HG02678 (cell line): ENCODE results near the gene DPH7.
"Not testable (repeated sequence)": the region's sequence is repeated elsewhere in the genome, so short reads cannot be mapped to it uniquely, and the experiment has no call there.

ENCODE experiments used
- ATAC-seq: cut with Tn5 transposase; IDR thresholded peaks from one replicate; pipeline ENCODE4 v1.9.1; 2021; ENCODE audit warnings: mild to moderate bottlenecking, moderate library complexity; ENCODE audit not compliant: unreplicated experiment

The DPH7 gene

DNA sequence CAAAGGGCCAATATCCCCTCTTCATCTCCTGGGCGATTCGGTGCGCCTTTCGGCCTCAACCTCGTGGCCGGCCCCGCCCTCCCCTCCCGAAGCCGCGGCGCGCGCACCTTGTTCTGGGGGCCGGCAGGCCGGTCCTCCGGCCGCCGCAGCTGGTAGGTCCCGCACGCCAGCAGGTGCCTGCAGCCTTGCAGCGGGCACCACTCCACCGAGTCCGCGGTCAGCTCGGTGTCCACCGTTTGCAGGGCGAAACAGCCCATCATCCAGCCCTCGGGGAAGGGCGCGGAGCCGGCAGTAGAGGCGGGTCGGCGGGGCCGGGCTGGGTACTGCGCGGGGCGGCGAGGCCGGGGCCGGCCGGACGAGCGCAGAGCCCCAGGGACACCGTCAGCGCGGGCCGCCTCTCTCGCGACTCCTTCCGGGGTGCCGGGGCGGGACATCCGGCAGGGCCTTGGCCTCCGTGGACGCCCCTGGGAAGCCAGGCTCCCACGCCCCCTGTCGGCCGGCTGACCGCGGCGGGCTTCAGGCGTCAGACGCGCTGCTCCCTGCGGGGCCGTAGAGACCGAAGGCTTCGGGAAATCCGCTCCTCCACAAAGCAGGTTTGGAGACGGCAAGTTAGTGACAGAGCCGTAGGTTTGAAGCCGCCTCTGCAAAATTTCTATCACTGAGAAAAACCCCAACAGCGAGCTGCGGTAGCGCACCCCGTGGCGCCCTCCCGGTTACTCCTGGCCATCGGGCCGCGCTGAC lies at the start of gene DPH7:
DPH7 (minus strand) TSS at position 408 of the 741 bp plus-strand sequence; CDS start at position 260, 148 bp downstream.
- peak; percentile 91 for ATAC-seq

DNA sequence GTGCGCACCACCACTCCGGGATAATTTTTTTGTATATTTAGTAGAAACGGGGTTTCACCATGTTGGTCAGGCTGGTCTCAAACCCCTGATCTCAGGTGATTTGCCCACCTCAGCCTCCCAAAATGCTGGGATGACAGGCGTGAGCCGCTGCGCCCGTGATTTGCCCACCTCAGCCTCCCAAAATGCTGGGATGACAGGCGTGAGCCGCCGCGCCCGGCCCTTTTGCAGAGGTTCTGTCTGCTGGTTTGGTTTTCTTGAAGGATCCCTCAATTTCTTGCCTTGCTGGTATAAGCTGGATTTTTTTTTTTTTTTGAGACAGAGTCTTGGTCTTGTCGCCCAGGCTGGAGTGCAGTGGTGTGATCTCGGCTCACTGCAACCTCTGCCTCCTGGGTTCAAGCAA lies 48.7 kb upstream of the DPH7 start:
- not testable (repeated sequence) for ATAC-seq

- no peak for ATAC-seq
Measured at GRCh38 chr9:137626464-137626863, 47.7 kb upstream of the DPH7 start.

DNA sequence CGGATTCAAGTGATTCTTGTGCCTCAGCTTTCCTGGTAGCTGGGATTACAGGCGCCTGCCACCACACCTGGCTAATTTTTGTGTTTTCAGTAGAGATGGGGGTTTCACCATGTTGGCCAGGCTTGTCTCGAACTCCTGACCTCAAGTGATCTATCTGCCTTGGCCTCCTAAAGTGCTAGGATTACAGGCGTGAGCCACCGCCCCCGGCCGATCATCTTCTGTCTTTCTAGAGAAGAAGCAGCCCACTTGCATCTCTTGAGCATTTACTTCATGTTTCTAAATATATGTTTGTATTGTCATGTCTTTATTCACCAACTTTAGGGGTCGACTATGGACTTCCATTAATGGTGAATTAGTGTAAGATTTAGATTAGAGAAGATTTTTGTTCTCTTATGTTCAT lies 43.5 kb upstream of the DPH7 start:
- not testable (repeated sequence) for ATAC-seq

DNA sequence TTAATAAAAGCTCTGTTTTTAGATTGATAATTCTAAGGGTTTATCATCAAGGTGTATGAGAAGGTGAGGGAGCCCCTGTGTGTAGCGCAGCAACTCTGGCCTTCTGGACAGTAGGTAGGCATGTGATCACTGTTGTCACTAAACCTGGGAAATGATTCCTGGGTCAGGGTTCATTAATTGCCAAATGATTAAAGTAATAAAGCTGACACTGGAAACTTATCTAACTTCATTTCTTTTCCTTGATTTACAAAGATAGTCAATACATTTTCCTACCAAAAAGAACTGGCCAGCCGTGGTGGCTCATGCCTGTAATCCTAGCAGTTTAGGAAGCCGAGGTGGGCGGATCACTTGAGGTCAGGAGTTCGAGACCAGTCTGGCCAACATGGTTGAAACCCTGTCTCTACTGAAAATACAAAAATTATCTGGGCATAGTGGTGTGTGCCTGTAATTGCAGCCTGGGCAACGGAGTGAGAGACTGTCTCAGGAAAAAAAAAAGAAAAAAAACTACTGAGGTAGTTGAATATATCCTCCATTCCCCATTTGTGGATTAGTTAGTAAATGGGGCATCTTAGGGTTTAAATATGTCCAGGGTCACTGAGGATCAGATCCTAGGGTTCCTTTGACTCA lies 42.5 kb upstream of the DPH7 start:
- ATAC-seq, result no peak

GRCh38 chr9:137620581-137620980 lies 41.9 kb upstream of the DPH7 start:
- ATAC-seq, result no peak

DNA sequence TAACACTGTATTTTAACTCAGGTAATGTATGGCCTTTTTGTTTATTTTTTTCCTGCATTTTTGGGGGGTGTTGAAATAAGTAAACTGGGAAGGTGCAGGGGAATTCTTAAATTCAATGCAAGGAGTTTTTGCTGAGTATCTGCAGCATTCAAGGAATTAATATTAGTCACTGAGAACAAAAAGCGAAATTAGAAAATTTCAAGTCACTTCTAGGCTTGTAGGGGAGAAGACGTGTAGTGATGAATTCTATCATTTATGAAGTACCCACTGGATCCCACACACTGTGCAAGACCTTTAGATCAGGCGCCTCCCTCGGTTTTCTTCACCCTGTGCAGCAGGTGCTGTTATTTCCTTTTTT lies 41.3 kb upstream of the DPH7 start:
- no peak for ATAC-seq

- ATAC-seq, result peak; percentile 32
Measured at GRCh38 chr9:137619240-137620047, 40.7 kb upstream of the DPH7 start.

DNA sequence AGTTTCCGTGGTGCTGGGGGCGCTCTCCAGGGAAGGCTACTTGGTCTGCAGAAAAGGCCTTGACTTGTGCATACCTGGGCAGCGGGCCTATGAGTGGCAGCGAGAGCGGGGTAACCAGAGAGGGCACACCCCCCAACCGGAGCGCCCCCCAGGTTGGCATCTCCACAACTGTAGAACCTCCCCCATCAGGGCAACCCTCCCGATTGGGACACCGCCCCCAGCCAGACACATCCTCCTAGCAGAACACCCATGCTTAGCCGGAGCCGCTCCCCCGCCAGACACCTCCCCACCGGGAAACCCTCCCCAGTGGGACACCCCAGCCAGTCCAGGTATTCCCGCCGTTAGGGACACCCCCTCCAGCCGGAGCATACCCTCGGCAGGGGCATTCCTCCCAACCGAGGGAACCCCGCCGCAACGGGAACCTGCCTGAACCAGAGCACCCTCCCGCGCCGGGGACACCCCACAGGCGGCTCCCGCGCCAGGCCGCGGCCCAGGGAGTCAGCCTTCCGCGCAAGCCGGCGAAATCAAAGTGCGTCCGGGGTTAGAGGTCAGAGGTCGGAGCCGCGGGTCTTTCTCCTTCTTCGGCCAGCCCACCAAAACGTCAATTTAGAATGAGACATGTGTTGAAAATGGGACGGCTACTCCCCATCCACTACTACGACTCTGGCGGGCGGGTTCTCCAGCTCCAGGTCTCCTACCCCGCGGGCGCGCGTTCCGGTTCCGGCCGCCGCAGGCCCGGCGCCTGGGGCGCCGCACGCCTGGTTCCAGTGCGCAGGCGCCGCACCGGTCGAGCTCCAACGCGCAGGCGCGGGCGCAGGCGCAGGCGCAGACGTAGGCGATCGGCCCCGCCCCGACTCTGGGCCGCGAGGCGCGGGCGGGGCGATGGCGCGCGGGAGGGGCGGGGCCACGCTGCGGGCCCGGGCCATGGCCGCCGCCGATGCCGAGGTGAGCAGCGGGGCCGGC lies 39.7 kb upstream of the DPH7 start, which contains the start of gene EHMT1:
EHMT1 (plus strand) TSS at position 901 of the 963 bp plus-strand sequence; CDS start at position 925, 24 bp downstream.
- ATAC-seq, result peak; percentile 81

DNA sequence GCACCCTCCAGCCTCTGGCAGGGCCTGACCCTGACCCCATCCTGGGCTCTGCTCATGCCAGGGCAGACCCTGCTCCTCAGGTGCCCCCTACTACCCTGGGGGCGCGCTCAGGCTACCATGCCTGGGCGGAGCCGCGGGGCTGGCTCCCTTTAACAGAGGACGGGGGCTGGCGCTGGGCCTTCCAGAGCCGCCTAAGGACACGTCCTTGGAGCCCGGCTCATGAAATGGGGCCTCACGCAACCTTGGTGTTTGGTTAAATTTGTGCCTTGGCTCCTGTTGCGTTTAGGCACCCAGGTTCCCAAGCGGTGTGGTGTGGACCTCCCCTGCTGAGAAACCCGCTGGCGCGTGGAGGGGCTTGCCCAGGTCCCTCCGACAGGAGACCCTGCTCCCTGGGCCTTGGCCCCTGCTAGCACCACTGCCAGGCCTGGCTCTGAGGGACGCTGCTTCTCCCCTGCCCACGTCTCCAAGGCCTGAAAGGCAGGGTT lies 36.7 kb upstream of the DPH7 start:
- no peak for ATAC-seq

GRCh38 chr9:137614631-137615386 lies 36.1 kb upstream of the DPH7 start:
- no peak for ATAC-seq

DNA sequence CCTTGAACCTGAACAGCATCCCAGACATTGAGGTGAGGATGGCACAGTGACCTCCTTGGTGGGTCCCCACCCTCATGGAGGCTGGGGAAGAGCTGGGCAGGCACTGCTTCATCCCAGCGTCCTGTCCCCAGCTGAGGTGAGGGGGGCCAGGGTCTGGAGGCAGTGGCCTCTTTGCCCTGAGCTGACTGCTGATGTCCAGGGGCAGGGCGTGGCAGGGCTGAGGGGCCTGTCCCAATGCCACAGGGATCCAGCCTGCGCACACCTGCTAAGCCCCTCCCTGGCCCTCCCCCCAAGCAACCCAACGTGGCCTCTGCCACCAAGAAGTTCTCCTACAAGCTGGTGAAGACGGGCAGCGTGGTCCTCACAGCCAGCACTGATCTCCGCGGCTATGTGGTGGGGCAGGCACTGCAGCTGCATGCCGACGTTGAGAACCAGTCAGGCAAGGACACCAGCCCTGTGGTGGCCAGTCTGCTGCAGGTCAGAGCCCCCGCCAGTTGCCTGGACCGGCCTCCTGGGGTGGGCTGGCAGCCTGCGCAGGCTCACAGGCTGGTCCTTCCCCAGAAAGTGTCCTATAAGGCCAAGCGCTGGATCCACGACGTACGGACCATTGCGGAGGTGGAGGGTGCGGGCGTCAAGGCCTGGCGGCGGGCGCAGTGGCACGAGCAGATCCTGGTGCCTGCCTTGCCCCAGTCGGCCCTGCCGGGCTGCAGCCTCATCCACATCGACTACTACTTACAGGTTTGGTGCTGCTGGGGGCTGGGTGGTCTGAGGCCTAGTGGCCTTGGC lies 35.2 kb upstream of the DPH7 start:
- no peak for ATAC-seq

DNA sequence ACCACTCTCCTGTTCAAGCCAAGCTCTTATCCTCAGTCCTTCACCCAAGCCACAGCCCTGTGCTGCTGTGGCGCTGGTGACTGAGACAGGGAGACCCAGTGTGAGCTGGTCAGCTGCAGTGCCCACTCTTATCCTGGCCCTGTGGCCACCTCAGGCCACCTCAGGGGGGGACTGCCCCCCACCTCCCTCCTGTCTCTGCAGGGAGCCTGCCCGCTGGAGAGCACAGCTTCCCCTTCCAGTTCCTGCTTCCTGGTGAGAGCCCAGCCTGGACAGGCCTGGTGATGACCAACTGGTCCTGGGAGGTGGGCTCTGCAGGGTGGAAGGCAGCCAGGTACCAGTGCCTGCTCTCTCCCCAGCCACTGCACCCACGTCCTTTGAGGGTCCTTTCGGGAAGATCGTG lies 34.5 kb upstream of the DPH7 start:
- ATAC-seq, result no peak

- no peak for ATAC-seq
Measured at GRCh38 chr9:137612741-137613142, 34.0 kb upstream of the DPH7 start.

DNA sequence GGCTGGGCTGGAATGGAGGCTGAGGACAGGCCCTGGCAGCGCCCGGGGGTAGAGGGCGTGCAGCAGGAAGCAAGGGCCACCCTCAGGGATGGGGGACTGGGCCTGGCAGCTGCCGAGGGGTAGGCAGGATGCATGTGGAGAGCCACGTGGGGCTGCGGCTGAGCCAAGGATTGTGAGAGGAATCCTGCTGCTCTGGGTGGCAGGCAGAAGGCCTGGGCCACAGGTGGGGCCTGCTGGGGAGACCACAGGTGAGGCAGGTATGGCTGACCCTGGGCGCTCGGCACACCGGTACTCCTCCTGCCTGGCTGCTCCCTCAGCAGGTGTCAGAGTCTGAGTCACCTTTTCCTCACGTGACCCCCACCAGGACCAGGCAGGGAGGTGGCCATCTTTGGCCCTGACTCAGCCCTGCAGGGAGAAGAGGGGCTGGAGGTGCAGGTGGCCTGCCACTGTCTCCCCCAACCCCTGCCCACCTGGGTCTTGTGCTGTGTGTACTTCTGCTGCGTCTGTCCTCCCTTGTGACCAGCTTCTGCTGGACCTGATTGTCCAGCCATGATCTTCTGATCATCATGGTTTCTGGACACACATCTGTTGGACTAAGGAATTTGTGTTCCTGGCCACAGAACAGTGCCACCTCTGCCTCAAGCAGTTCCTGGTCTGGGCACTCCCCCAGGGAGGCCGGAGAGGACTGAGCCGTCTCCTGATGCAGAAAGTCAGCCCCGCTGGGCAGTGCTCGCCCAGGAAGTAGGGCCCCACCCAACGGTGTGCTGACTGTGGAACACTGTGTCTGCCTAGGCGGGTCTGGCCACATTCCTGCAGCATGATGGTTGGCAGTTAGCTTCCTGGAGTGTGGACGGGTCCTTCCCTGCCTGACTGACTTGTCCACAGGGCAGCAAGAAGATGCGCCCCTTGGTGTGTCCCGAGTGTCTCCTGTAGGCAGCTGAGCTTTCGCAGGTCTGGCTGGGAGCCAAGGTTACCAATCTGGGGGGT lies 33.2 kb upstream of the DPH7 start:
- no peak for ATAC-seq

DNA sequence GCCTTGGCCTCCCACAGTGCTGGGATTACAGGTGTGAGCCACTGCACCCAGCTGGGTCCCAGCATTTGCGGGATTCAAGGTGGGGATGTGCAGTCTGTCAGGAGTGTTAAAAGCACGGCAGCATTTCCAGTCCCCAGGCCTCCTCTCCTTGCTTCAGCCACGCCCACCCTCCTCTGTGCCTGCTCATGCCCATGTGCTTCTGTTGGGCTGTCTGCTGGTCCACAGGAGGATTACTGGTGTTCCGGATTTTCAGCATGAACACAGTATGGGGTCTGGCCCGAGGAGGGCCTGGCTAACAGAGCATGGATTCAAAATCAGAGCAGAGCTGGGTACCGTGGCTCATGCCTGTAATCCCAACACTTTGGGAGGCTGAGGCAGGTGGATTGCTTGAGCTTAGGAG lies 32.2 kb upstream of the DPH7 start:
- ATAC-seq, result no peak

DNA sequence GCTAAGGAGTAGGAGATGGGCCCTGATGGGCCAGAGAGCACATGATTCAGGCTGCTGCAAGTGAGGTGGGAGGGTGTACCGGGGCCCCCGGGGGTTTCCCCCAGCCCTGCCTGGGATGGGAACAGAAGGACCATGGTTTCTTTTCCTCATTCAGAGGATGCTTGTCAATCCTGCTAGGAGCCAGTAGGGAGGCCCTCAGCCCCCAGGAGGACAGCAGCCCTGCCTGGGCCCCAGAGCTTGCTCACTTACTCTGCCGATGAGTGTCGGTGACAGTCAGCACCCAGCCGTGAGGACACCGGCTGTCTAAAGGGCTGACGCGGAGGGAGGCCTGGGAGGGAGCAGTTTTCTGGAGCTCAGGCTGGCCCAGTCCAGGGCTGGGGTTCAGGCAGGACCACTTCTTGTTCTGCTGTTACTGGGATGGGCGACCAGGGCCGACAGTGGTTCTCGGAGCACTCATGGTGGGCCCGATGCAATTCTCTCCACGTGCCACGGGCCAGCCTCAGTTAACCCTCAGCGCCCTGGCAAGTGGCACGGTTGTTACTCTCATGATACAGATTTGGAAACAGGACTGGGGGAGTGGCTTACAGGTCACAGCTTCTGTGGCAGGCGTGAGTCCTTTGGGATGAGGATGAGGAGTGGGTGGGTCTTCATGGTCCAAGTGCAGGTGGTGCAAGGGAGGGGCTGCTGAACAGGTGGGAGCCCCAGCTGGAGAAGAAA lies 28.6 kb upstream of the DPH7 start:
- no peak for ATAC-seq
